Endometrium (tissue), 2 donors: ENCODE results near the gene HYAL1.

Experiments
- FAIRE-seq: peaks from 2 replicates; lab custom pipeline; 2012; peaks lifted over from hg19 to GRCh38; lab: Jason Lieb, UNC
- donor health status: control.
- donor health status: control.

HYAL1 gene

DNA sequence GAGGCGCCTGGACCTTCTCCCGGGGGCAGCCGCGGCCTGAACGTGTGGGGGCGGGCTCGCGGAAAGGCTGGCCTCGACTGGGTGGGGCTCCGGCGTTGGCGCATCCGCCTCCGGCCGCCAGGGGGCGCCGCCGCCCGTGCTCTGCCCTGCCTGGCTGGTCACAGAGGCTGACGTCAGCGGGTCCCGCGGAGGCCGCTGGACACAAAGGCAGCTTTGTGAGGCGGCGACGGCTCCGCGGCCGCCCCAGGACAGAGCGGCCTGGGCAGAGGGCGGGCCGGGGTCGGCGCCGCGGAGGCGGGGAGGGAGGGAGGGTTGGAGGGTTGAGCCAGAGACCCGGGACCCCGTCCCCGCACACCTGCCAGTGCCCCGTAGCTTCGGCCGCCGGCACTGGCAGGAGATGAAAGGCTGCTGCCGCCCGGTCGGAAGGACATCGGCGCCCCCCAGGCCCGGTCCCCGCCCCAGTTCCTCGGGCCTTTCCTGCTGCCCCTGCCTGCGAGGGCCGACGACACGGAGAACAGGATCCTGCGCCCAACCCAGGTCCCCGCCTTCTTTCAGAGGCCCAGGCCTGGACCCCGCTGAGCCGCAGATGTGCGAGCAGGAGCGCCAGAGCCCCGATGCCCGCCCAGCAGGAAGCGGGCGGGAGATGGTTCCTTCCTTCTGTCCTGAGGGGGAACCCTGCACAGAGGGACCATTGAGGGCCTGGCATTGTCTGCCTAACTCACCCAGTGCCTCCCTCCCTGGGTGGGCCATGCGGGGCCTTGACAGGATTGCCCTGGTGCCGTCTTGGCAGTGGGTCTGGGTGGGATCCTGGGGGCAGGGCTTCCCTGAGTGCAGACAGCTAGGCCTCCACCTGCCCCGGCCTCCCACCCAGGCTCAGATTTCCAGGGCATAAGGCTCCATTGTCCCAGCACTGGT, 43.1 kb downstream of the HYAL1 start:
- no peak for FAIRE-seq

GRCh38 chr3:50259432-50260026, 43.8 kb downstream of the HYAL1 start:
- FAIRE-seq, result no peak

GRCh38 chr3:50258979-50259378, 44.4 kb downstream of the HYAL1 start:
- FAIRE-seq, result no peak

DNA sequence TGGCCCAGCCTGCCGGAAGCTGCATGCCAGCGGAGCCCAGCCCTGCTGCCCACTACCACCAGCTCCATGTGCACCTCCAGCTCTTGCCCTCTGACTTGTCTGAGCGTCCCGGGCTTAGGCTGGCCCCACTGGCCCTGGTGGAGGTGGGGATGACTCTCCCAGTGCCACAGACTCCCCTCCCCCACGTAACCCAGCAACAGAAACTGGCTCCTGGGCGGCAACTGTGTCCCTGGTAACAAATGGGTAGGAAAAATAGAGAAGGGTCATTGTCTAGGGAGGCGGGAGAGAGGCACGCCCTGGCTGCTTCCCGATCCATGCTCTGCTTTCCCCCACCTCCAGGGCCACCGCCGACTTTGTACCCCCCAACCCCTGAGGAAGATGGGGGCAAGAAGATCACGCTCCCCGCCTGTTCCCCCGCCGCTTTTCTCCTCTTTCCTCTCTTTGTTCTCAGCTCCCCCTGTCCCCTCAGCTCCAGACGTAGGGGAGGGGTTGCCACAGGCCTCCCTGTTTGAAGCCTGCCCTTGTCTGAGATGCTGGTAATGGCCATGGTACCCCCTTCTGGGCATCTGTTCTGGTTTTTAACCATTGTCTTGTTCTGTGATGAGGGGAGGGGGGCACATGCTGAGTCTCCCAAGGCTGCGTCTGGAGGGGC, 45.2 kb downstream of the HYAL1 start:
- no peak for FAIRE-seq

DNA sequence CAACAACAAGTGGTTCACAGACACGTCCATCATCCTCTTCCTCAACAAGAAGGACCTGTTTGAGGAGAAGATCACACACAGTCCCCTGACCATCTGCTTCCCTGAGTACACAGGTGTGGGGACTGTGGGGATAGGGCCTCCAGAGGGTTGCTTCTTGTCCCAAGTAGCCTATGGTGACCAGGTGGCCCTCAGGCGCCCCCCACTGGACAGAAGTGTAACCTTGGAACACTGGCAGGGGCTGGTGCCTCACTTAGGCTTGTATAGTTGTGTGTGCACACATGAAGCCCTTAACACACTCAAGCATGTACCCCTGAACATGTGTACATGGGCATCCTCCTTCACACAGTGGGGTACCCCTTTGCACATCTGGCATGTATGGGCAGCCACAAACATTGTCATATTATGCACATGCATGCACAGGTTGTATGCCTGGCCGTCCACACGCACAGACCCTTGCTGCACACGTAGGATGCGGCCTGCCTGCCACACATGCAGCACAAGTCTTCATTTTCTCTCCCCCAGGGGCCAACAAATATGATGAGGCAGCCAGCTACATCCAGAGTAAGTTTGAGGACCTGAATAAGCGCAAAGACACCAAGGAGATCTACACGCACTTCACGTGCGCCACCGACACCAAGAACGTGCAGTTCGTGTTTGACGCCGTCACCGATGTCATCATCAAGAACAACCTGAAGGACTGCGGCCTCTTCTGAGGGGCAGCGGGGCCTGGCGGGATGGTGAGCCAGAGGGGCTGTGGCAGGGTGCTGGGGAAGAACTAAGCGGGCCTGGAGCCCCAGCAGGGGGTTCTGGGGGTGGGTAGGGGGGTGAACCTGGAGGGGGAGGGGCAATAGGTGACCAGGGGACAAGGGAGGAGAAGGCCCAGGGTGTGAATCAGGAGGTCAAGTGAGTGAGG, 46.1 kb downstream of the HYAL1 start:
- FAIRE-seq, result no peak

GRCh38 chr3:50255251-50255615, 48.1 kb downstream of the HYAL1 start:
- no peak for FAIRE-seq

DNA sequence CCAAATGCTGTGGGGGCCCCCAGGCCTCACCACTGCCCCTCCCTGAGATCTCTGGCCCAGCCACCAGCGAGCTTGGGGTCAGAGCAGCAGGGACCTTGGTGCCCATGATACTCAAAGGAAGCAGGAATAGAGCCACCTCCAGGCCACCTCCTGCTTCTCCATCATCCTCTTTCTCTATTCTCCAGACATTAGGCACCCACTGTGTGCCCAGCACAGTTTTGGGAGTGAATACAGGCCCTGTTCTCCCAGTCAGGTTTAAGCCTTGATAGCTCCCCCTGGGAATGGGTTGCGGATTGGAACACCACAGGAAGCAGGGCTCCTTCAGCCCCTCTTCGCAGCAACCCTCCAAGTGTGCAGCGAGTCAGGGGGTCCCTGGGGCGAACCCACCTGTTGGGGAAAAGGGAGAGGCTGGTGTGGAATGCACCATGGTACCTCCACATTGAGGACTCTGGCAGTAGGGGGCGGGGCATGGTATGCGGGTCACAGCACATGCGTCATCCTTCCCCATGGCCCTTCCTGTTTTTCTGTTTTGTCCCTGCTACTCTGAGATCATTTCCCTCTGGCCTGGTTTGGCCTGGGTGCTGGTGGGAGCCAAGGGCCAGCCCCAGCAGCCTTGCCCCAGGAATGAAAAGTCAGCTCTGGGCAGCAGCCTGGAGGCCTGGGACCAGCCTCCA, 48.7 kb downstream of the HYAL1 start:
- no peak for FAIRE-seq

GRCh38 chr3:50251220-50251619, 52.2 kb downstream of the HYAL1 start:
- no peak for FAIRE-seq

- no peak for FAIRE-seq
Measured at GRCh38 chr3:50250514-50250913, 52.9 kb downstream of the HYAL1 start.
